Mucosa of stomach (tissue), 1 donor: ENCODE measurements around the gene SNX21.

Experiments
- H3K27me3 ChIP-seq: one replicate; pipeline ENCODE4 v1.7.0; 2013; ENCODE audit warnings: mild to moderate bottlenecking, low read length; ENCODE audit not compliant: control insufficient read depth, insufficient read depth
- H3K36me3 ChIP-seq: one replicate; pipeline ENCODE4 v1.7.0; 2013; ENCODE audit warnings: low read length; ENCODE audit not compliant: control insufficient read depth, insufficient read depth
- H3K4me1 ChIP-seq: one replicate; pipeline ENCODE4 v1.7.0; 2013; ENCODE audit warnings: mild to moderate bottlenecking, low read length; ENCODE audit not compliant: control insufficient read depth, insufficient read depth
- H3K4me3 ChIP-seq: one replicate; pipeline ENCODE4 v1.7.0; 2013; ENCODE audit warnings: low read length
- H3K9ac ChIP-seq: one replicate; pipeline ENCODE4 v1.7.0; 2013; ENCODE audit warnings: mild to moderate bottlenecking, low read length, moderate library complexity
- H3K9me3 ChIP-seq: one replicate; pipeline ENCODE4 v1.7.0; 2013; ENCODE audit warnings: mild to moderate bottlenecking, low read length, moderate library complexity; ENCODE audit not compliant: control insufficient read depth
- donor health status: Pancreatic carcinoma.

SNX21 gene

GRCh38 chr20:45813006-45813340 lies 20.6 kb upstream of the SNX21 start:
- Histone ChIP-seq H3K9me3 (no peaks in the 10 kb centered on the region), H3K9ac (peak overlapping the region; percentile 50), H3K36me3 (peaks cover 6% of the 10 kb centered on the region), H3K4me1 (peaks cover 7% of the 10 kb centered on the region), H3K4me3 (peak overlapping the region; percentile 27), H3K27me3 (no peaks in the 10 kb centered on the region)

DNA sequence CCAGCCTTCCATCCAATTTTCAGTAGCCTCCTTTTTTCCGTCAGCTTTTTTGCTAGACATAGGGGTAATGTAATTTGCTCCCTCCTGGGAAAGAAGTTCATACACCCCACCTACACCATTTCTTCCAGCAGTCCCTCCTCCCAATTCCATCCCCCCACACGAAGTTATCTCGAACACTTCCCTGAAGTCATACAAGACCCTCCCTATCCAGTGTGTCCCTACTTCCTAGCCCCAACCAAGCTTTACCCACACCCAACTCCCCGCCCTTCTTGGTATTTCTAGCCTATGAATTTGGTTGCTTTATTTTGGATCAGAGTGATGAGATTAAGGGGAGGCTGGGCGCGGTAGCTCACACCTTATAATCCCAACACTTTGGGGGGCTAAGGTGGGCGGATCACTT lies 20.1 kb upstream of the SNX21 start:
- Histone ChIP-seq H3K27me3 (no peaks in the 10 kb centered on the region), H3K4me3 (no peak overlapping the region), H3K9me3 (no peaks in the 10 kb centered on the region), H3K36me3 (peaks cover 6% of the 10 kb centered on the region), H3K9ac (no peak overlapping the region), H3K4me1 (peaks cover 7% of the 10 kb centered on the region)

- H3K9me3 ChIP-seq: no peaks in the 10 kb centered on the region
- peaks cover 7% of the 10 kb centered on the region for H3K4me1 ChIP-seq
- H3K36me3 ChIP-seq: peaks cover under 1% of the 10 kb centered on the region
- H3K9ac ChIP-seq: no peak overlapping the region
- no peak overlapping the region for H3K4me3 ChIP-seq
- H3K27me3 ChIP-seq: no peaks in the 10 kb centered on the region
Measured at GRCh38 chr20:45814314-45814713, 19.3 kb upstream of the SNX21 start.

- H3K9ac ChIP-seq: no peak overlapping the region
- H3K4me1 ChIP-seq: peaks cover 7% of the 10 kb centered on the region
- no peak overlapping the region for H3K4me3 ChIP-seq
- H3K36me3 ChIP-seq: no peaks in the 10 kb centered on the region
- H3K9me3 ChIP-seq: no peaks in the 10 kb centered on the region
- H3K27me3 ChIP-seq: no peaks in the 10 kb centered on the region
Measured at GRCh38 chr20:45816951-45817350, 16.6 kb upstream of the SNX21 start.

DNA sequence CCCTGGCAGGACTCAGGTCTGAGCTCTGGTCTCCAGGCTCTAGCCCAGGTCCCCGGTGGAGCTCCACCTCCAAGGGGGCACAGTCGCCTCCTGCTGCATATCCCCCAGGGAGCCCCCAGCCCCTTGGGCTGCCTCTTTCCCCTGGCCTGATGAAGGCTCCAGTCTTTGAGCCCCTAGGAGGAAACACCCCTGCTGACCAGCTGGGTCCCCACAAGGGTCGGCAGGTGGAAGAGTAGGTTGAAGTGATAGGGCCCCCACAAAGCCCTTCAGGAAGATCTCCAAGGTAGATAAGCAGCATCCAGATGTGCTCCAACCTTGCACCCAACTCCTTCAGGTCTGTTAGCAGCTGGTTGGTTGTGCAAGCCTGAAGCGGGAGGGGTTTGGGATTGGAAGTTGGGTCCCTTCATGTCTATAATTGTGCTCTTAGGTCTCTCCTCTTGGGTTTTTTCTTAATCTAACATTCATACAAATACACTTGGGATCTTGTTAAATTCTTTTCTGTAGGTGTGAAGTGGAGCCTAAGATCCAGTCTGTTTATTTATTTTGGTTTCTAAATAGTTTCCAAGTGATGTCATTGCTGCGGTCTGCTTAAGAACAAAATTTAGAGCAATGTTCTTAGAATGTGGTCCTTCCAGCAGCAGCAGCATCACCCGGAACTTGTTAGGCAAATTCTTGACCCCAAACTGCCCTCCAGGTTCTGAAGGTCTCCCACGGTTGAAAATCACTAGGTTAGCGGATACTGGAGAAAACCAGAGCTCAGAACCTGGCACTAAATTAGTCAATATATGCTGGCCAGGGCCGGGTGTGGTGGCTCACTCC lies 16.0 kb upstream of the SNX21 start:
- Histone ChIP-seq H3K4me3 (no peak overlapping the region), H3K9me3 (no peaks in the 10 kb centered on the region), H3K4me1 (peaks cover 11% of the 10 kb centered on the region), H3K27me3 (peaks cover 3% of the 10 kb centered on the region), H3K9ac (no peak overlapping the region), H3K36me3 (no peaks in the 10 kb centered on the region)

DNA sequence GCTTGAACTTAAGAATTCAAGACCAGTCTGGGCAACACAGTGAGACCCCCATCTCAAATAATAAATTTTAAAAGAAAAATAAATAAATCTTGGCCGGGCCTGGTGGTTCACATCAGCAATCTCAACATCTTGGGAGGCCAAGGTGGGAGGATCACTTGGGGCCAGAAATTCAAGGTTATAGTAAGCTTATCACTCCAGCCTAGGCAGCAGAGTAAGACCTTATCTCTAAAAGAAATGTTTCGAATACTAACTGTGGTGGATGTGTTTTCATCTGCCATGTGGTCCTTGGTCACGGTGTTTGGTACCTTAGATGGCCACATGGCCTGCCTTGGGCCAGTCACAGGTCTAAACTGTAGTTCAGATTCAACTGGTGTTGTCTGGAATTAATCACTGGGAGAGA lies 15.4 kb upstream of the SNX21 start:
- Histone ChIP-seq H3K4me3 (no peak overlapping the region), H3K4me1 (peaks cover 11% of the 10 kb centered on the region), H3K9me3 (no peaks in the 10 kb centered on the region), H3K27me3 (peaks cover 9% of the 10 kb centered on the region), H3K9ac (no peak overlapping the region), H3K36me3 (no peaks in the 10 kb centered on the region)

DNA sequence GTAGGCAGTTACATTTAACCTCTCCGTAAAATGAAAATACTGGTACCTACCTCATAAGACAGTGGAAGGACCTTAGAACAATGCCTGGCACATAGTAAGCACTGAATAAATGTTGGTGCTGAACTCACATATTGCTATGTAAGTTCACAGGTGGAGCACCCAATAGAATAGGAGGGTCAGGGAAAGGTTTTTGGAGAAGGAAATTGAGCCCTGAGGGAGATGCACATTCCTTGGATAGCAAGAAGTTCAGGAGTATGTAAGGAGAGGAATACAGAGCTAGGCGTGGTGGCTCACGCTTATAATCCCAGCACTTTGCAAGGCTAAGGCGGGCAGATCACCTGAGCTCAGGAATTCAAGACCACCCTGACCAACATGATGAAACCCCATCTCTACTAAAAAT lies 14.1 kb upstream of the SNX21 start:
- peaks cover 22% of the 10 kb centered on the region for H3K4me1 ChIP-seq
- H3K4me3 ChIP-seq: no peak overlapping the region
- H3K27me3 ChIP-seq: peaks cover 21% of the 10 kb centered on the region
- H3K36me3 ChIP-seq: no peaks in the 10 kb centered on the region
- H3K9me3 ChIP-seq: no peaks in the 10 kb centered on the region
- H3K9ac ChIP-seq: no peak overlapping the region

GRCh38 chr20:45821947-45822346 lies 11.7 kb upstream of the SNX21 start:
- Histone ChIP-seq H3K4me1 (peaks cover 22% of the 10 kb centered on the region), H3K27me3 (peaks cover 21% of the 10 kb centered on the region), H3K36me3 (no peaks in the 10 kb centered on the region), H3K9me3 (no peaks in the 10 kb centered on the region), H3K4me3 (no peak overlapping the region), H3K9ac (no peak overlapping the region)

DNA sequence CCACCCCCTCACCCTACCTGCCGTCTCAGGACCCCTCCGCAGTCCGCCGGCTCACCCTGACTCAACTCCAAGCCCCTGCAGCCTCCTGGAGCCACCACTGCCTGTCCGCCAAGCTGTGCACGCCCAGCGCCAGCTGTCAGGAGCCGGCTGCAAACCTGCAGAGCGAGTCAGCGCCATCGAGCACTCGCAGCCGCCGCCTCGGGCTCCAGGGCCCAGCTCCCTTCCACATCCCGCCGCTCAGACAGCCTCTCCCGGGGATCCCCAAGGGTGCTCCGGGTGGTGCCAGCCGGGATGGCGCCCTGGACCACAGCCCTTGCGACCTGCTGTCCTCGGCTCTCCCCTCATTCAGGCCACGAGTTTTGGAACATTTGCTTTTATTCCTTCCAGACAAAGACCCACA lies 10.7 kb upstream of the SNX21 start:
- no peaks in the 10 kb centered on the region for H3K36me3 ChIP-seq
- H3K9me3 ChIP-seq: no peaks in the 10 kb centered on the region
- H3K4me1 ChIP-seq: peaks cover 22% of the 10 kb centered on the region
- H3K4me3 ChIP-seq: no peak overlapping the region
- no peak overlapping the region for H3K9ac ChIP-seq
- peaks cover 21% of the 10 kb centered on the region for H3K27me3 ChIP-seq

DNA sequence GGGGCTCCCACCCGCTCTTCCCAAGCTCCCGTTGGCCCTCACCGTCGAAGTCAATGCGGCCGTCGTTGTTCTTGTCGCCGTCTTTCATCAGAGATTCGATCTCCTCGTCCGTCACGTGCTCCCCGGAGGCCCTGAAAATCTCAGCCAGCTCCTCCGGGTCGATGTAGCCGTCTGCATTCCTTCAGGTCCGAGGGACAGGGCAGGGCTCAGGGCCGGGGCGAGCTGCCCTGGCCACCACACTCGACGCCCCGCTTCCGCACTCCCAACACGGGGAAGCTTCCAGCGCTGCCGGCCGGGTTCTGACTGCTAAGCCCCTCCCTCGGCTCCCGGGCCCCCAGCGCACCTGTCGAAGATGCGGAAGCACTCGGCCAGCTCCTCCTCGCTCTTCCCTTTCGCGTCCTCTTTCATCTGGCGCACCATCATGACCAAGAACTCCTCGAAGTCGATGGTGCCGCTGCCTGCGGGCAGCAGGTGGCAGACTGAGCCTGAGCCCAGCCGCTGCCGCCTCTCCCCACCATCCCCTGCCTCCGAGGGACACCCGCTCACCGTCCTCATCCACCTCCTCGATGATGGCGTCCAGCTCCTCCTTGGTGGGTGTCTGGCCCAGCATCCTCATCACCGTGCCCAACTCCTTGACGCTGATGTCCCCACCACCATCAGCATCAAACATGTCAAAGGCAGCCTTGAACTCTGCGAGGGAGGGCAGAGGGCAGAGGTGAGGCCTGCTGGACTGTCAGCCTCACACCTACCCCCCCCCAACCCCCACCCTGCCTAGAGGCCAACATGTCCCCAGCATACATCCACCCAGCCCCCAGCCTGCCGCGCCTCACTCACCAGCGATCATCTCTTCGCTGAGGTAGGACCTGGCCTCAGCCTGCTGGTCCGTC lies 9.4 kb upstream of the SNX21 start:
- Histone ChIP-seq H3K27me3 (peaks cover 21% of the 10 kb centered on the region), H3K4me3 (no peak overlapping the region), H3K36me3 (no peaks in the 10 kb centered on the region), H3K9me3 (no peaks in the 10 kb centered on the region), H3K9ac (no peak overlapping the region), H3K4me1 (peaks cover 22% of the 10 kb centered on the region)

DNA sequence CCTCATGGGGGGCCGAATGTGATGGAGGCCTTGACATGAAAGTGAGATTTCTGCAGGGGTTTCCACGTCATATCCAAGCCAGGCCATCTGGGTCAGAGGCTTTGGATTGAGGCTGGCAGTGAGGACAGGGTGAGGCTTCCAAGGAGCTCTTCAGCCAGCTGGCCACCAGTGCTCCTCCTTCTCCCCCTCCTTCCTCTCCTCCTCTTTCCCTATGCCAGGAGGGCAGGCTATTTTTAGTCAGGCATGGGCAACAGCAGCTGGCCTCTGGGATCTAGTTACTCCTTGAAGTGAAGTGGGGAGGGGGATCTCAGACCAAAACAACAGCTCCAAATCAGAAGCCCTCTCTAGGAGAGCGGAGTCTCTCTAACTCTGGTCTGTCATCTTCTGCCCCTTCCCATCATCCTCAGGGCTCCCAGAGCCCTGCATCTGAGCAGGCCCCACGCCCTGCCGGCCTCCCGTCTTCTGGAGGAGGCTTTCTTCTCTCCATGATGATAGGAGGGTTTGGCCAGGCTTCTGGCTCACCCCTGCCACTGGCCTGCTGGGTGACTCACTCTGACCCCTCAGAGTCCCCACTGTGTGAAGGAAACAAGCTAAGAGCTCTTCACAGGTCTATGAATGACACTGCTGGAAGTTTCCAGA lies 7.1 kb upstream of the SNX21 start:
- H3K27me3 ChIP-seq: peaks cover 21% of the 10 kb centered on the region
- no peaks in the 10 kb centered on the region for H3K9me3 ChIP-seq
- no peak overlapping the region for H3K4me3 ChIP-seq
- no peaks in the 10 kb centered on the region for H3K36me3 ChIP-seq
- H3K4me1 ChIP-seq: peaks cover 22% of the 10 kb centered on the region
- no peak overlapping the region for H3K9ac ChIP-seq
